H9 (cell line): ENCODE data around the gene LRRC28. TPM values are rescaled to one million over a fixed set of nuclear protein-coding genes. Genes with fewer than 3 reads are reported as not detected.

Experiments used
- DNase-seq: peaks from one replicate; pipeline ENCODE4 v3.0.0-alpha.2; 2017
- H2AFZ ChIP-seq: one replicate; pipeline ENCODE4 v1.6.1; 2013; ENCODE audit warnings: mild to moderate bottlenecking, low read length, control low read depth, moderate library complexity
- H2AK5ac ChIP-seq: 2 replicates; pipeline ENCODE4 v1.6.1; 2013; ENCODE audit warnings: low read length, control low read depth, mixed read lengths; ENCODE audit not compliant: insufficient read length
- H2BK120ac ChIP-seq: one replicate; pipeline ENCODE4 v1.6.1; 2013; ENCODE audit warnings: low read depth, mild to moderate bottlenecking, low read length, control low read depth, inconsistent platforms; ENCODE audit not compliant: poor library complexity, severe bottlenecking
- H2BK12ac ChIP-seq: 2 replicates; pipeline ENCODE4 v1.6.1; 2013; ENCODE audit warnings: low read length, control low read depth, mixed read lengths, low read depth; ENCODE audit not compliant: insufficient read length
- H2BK15ac ChIP-seq: 2 replicates; pipeline ENCODE4 v1.6.1; 2013; ENCODE audit warnings: low read depth, low read length, control low read depth
- H2BK20ac ChIP-seq: one replicate; pipeline ENCODE4 v1.6.1; 2013; ENCODE audit warnings: low read depth, mild to moderate bottlenecking, low read length, control low read depth, inconsistent platforms; ENCODE audit not compliant: poor library complexity, severe bottlenecking
- H2BK5ac ChIP-seq: 2 replicates; pipeline ENCODE4 v1.6.1; 2013; ENCODE audit warnings: low read length, control low read depth, mixed read lengths; ENCODE audit not compliant: insufficient read length
- H3K14ac ChIP-seq: 2 replicates; pipeline ENCODE4 v1.6.1; 2013; ENCODE audit warnings: low read length, control low read depth; ENCODE audit not compliant: insufficient read depth
- H3K18ac ChIP-seq: 2 replicates; pipeline ENCODE4 v1.6.1; 2013; ENCODE audit warnings: low read depth, mild to moderate bottlenecking, mixed read lengths, low read length, control low read depth; ENCODE audit not compliant: insufficient read length
- H3K23ac ChIP-seq: 2 replicates; pipeline ENCODE4 v1.6.1; 2013; ENCODE audit warnings: low read length, control low read depth, mixed read lengths, low read depth; ENCODE audit not compliant: insufficient read length
- H3K23me2 ChIP-seq: 2 replicates; pipeline ENCODE4 v1.6.1; 2013; ENCODE audit warnings: low read depth, mild to moderate bottlenecking, mixed read lengths, low read length, control low read depth; ENCODE audit not compliant: insufficient read length, poor library complexity, severe bottlenecking
- H3K27ac ChIP-seq: 2 replicates; pipeline ENCODE4 v1.5.1; 2013; ENCODE audit warnings: low read length, control low read depth, mixed read lengths, low read depth; ENCODE audit not compliant: insufficient read length
- H3K27me3 ChIP-seq: 2 replicates; pipeline ENCODE4 v1.6.1; 2013; ENCODE audit warnings: low read length, control low read depth, inconsistent platforms; ENCODE audit not compliant: insufficient read depth
- H3K4ac ChIP-seq: 2 replicates; pipeline ENCODE4 v1.6.1; 2013; ENCODE audit warnings: low read depth, mild to moderate bottlenecking, control low read depth, inconsistent platforms, low read length, moderate library complexity
- H3K4me1 ChIP-seq: 2 replicates; pipeline ENCODE4 v1.6.1; 2013; ENCODE audit warnings: low read length, control low read depth, inconsistent platforms; ENCODE audit not compliant: insufficient read depth
- H3K4me2 ChIP-seq: 2 replicates; pipeline ENCODE4 v1.6.1; 2013; ENCODE audit warnings: low read length, control low read depth, mixed read lengths; ENCODE audit not compliant: insufficient read length, insufficient read depth
- H3K56ac ChIP-seq: 2 replicates; pipeline ENCODE4 v1.6.1; 2013; ENCODE audit warnings: low read depth, mild to moderate bottlenecking, mixed read lengths, low read length, control low read depth; ENCODE audit not compliant: insufficient read length
- H3K79me1 ChIP-seq: 2 replicates; pipeline ENCODE4 v1.6.1; 2013; ENCODE audit warnings: low read depth, mild to moderate bottlenecking, moderate library complexity, low read length, control low read depth, inconsistent platforms; ENCODE audit not compliant: insufficient read depth, poor library complexity, severe bottlenecking
- H3K79me2 ChIP-seq: 2 replicates; pipeline ENCODE4 v1.6.1; 2013; ENCODE audit warnings: low read length, control low read depth, inconsistent platforms; ENCODE audit not compliant: insufficient read depth
- H3K9ac ChIP-seq: 2 replicates; pipeline ENCODE4 v1.6.1; 2013; ENCODE audit warnings: low read length, control low read depth, mixed read lengths; ENCODE audit not compliant: insufficient read length; ENCODE audit errors: extremely low read depth
- H3K9me3 ChIP-seq: one replicate; pipeline ENCODE4 v1.6.1; 2013; ENCODE audit warnings: low read depth, low read length, inconsistent platforms; ENCODE audit not compliant: control insufficient read depth
- H3T11ph ChIP-seq: one replicate; pipeline ENCODE4 v1.6.1; 2013; ENCODE audit warnings: mild to moderate bottlenecking, low read length, control low read depth, inconsistent platforms
- H4K20me1 ChIP-seq: one replicate; pipeline ENCODE4 v1.6.1; 2013; ENCODE audit not compliant: control insufficient read depth, insufficient read length, insufficient read depth
- H4K5ac ChIP-seq: 2 replicates; pipeline ENCODE4 v1.6.1; 2013; ENCODE audit warnings: low read depth, mild to moderate bottlenecking, mixed read lengths, low read length, control low read depth; ENCODE audit not compliant: insufficient read length
- H4K8ac ChIP-seq: replicated peaks from 2 replicates; pipeline ENCODE4 v1.6.1; 2013; ENCODE audit warnings: low read length, control low read depth, mixed read lengths, low read depth; ENCODE audit not compliant: insufficient read length
- H4K91ac ChIP-seq: 2 replicates; pipeline ENCODE4 v1.6.1; 2013; ENCODE audit warnings: low read depth, mild to moderate bottlenecking, moderate library complexity, mixed read lengths, low read length, control low read depth; ENCODE audit not compliant: insufficient read length
- H3K27ac Mint-ChIP-seq, 3 experiments: 2 replicates in 2 of 3; 3 replicates in 1 of 3; pipeline ENCODE4 v1.8.0; 2020 to 2021; ENCODE audit warnings: mixed read lengths in 3 of 3, mild to moderate bottlenecking in 1 of 3, moderate library complexity in 1 of 3
- H3K27me3 Mint-ChIP-seq: 2 replicates; pipeline ENCODE4 v1.8.0; 2021; ENCODE audit warnings: low read depth, mild to moderate bottlenecking, moderate library complexity, mixed read lengths
- H3K36me3 Mint-ChIP-seq, 3 experiments: 2 replicates in 2 of 3; 3 replicates in 1 of 3; pipeline ENCODE4 v1.8.0; 2020 to 2021; ENCODE audit warnings: low read depth in 3 of 3, mixed read lengths in 3 of 3; ENCODE audit not compliant: insufficient read depth in 1 of 3
- H3K4me1 Mint-ChIP-seq, 2 experiments: 2 replicates each; pipeline ENCODE4 v1.8.0; 2020; ENCODE audit warnings: mixed read lengths in 2 of 2
- H3K4me3 Mint-ChIP-seq, 2 experiments: 2 replicates in 1 of 2; 3 replicates in 1 of 2; pipeline ENCODE4 v1.8.0; 2020 to 2021; ENCODE audit warnings: mild to moderate bottlenecking in 2 of 2, mixed read lengths in 2 of 2, moderate library complexity in 1 of 2
- H3K9me3 Mint-ChIP-seq, 2 experiments: 2 replicates in 1 of 2; 3 replicates in 1 of 2; pipeline ENCODE4 v1.8.0; 2020; ENCODE audit warnings: mild to moderate bottlenecking in 2 of 2, mixed read lengths in 2 of 2, moderate library complexity in 1 of 2
- CTCF ChIP-seq: fragments of 200-600 bp; sonication (generic); conservative IDR thresholded peaks from 3 replicates; pipeline ENCODE4 v1.8.0; 2021; ENCODE audit warnings: antibody characterized with exemption, mild to moderate bottlenecking
- WGBS: extraction: QIAGEN DNeasy Blood & Tissue Kit; methylation state at CpG from one replicate; pipeline ENCODE4 v1.1.7; 2013; ENCODE audit warnings: missing lambda C conversion rate, low lambda C conversion rate, mixed read lengths; ENCODE audit not compliant: insufficient read length; ENCODE audit errors: extremely low coverage; 5-methylcytosine and 5-hydroxymethylcytosine counted together
- total RNA-seq: library from RNA; stranded (reverse); gene quantifications from 2 replicates; pipeline ENCODE4 v1.2.1, GENCODE V29; 2021

The LRRC28 gene
- total RNA-seq, 1 experiment from 2014 or later, result 17.6 TPM

GRCh38 chr15:99365242-99365641 lies 114.0 kb downstream of the LRRC28 start:
- H2BK120ac ChIP-seq, result no peak overlapping the region
- no CpG with 5 or more reads among the region's 1 CpG for WGBS
- TF ChIP-seq CTCF, result no peak
- H3K18ac ChIP-seq, result no peak overlapping the region
- Mint-ChIP-seq H3K9me3 (peaks cover 13 to 21% of the 10 kb centered on the region in 2 experiments; a peak in 4 of 5 replicates), H3K36me3 (peaks cover 22 to 27% (median 22%) of the 10 kb centered on the region in 3 experiments), H3K27ac (no peak overlapping the region), H3K27me3 (no peaks in the 10 kb centered on the region), H3K4me1 (peaks cover 0 to 6% of the 10 kb centered on the region in 2 experiments; a peak in 1 of 4 replicates), H3K4me3 (no peak overlapping the region)
- no peaks in the 10 kb centered on the region for H3K23me2 ChIP-seq
- no peaks in the 10 kb centered on the region for H4K20me1 ChIP-seq
- no peak overlapping the region for H3K9ac ChIP-seq
- no peak overlapping the region for H3K56ac ChIP-seq
- H3K27ac ChIP-seq, result no peak overlapping the region
- H3K9me3 ChIP-seq, result peaks cover 4% of the 10 kb centered on the region
- no peak overlapping the region for H2BK12ac ChIP-seq
- no peak overlapping the region for H2BK20ac ChIP-seq
- no peaks in the 10 kb centered on the region for H3K79me2 ChIP-seq
- H2AK5ac ChIP-seq, result no peak overlapping the region
- H3K4me2 ChIP-seq, result no peak overlapping the region
- H4K5ac ChIP-seq, result no peak overlapping the region
- H3K14ac ChIP-seq, result no peak overlapping the region
- no peak overlapping the region for H4K91ac ChIP-seq
- no peak overlapping the region for H2AFZ ChIP-seq
- no peak for DNase-seq
- H3T11ph ChIP-seq, result no peak overlapping the region
- no peak overlapping the region for H2BK15ac ChIP-seq
- no peak overlapping the region for H3K23ac ChIP-seq
- H3K79me1 ChIP-seq, result no peaks in the 10 kb centered on the region
- H2BK5ac ChIP-seq, result no peak overlapping the region
- no peaks in the 10 kb centered on the region for H3K27me3 ChIP-seq
- no peaks in the 10 kb centered on the region for H3K4me1 ChIP-seq
- H4K8ac ChIP-seq, result no peak overlapping the region
- H3K4ac ChIP-seq, result no peak overlapping the region
